Measurements from ENCODE around the gene DES.
A peak's percentile ranks its signal among the peaks of the same experiment; 100 is the strongest.

Gene DES

GRCh38 chr2:219441451-219442255 is 23.5 kb downstream of the DES start:
- peak; percentile 14 for DNase-seq

GRCh38 chr2:219442256-219443015 is 24.3 kb downstream of the DES start:
- no peak for DNase-seq

- DNase-seq: no peak
Observed at GRCh38 chr2:219443016-219443696, 25.0 kb downstream of the DES start.

- DNase-seq: no peak
Observed at GRCh38 chr2:219443697-219444023, 25.5 kb downstream of the DES start.

GRCh38 chr2:219444566-219445091 is 26.5 kb downstream of the DES start:
- DNase-seq: no peak

- no peak for DNase-seq
Observed at GRCh38 chr2:219445220-219445640, 27.1 kb downstream of the DES start.

- no peak for DNase-seq
Observed at GRCh38 chr2:219446101-219446504, 27.9 kb downstream of the DES start.

- DNase-seq: no peak
Observed at GRCh38 chr2:219446689-219447088, 28.5 kb downstream of the DES start.

GRCh38 chr2:219447242-219448098 is 29.3 kb downstream of the DES start:
- no peak for DNase-seq

GRCh38 chr2:219448099-219448775 is 30.1 kb downstream of the DES start:
- no peak for DNase-seq

GRCh38 chr2:219448776-219449341 is 30.7 kb downstream of the DES start:
- no peak for DNase-seq

- no peak for DNase-seq
Observed at GRCh38 chr2:219449609-219450008, 31.4 kb downstream of the DES start.

- DNase-seq: peak; percentile 14
Observed at GRCh38 chr2:219451661-219452360, 33.6 kb downstream of the DES start.

GRCh38 chr2:219452361-219453317 is 34.5 kb downstream of the DES start:
- DNase-seq: no peak

GRCh38 chr2:219453671-219454590 is 35.8 kb downstream of the DES start:
- DNase-seq: peak; percentile 48

GRCh38 chr2:219455581-219455980 is 37.4 kb downstream of the DES start:
- DNase-seq: no peak

- DNase-seq: no peak
Observed at GRCh38 chr2:219457784-219458369, 39.7 kb downstream of the DES start.

GRCh38 chr2:219458996-219459395 is 40.8 kb downstream of the DES start:
- DNase-seq: no peak

Data from DMS79 treated with DMSO at 0.1 percent for 48 hours (cell line).